DMS 273 (cell line): ENCODE data around the gene ASPG.

Source experiments
- DNase-seq: peaks from one replicate; lab custom pipeline; 2025; ENCODE audit not compliant: unreplicated experiment; lab: John Stamatoyannopoulos, UW

Gene ASPG

GRCh38 chr14:104085032-104085888 lies at the start of gene ASPG:
TSS of gene ASPG (plus strand) at chr14:104085700. CDS start at chr14:104085771, 71 bp downstream.
- no peak for DNase-seq

GRCh38 chr14:104036212-104036611 lies 49.3 kb upstream of the ASPG start:
- peak; percentile 32 for DNase-seq

GRCh38 chr14:104037074-104037473 lies 48.4 kb upstream of the ASPG start:
- no peak for DNase-seq

GRCh38 chr14:104037903-104038302 lies 47.6 kb upstream of the ASPG start:
- DNase-seq, result no peak

- DNase-seq, result no peak
Observed at GRCh38 chr14:104039214-104039613, 46.3 kb upstream of the ASPG start.

GRCh38 chr14:104040539-104040938 lies 45.0 kb upstream of the ASPG start:
- DNase-seq, result no peak

GRCh38 chr14:104041430-104042104 lies 43.9 kb upstream of the ASPG start:
- no peak for DNase-seq

GRCh38 chr14:104044016-104044415 lies 41.5 kb upstream of the ASPG start:
- DNase-seq, result no peak

- no peak for DNase-seq
Observed at GRCh38 chr14:104047761-104048160, 37.7 kb upstream of the ASPG start.

GRCh38 chr14:104048758-104049507 lies 36.6 kb upstream of the ASPG start:
- DNase-seq, result no peak

- DNase-seq, result no peak
Observed at GRCh38 chr14:104049576-104050240, 35.8 kb upstream of the ASPG start.

GRCh38 chr14:104051092-104051813 lies 34.2 kb upstream of the ASPG start:
- no peak for DNase-seq

GRCh38 chr14:104054222-104054905 lies 31.1 kb upstream of the ASPG start:
- no peak for DNase-seq

GRCh38 chr14:104062281-104062680 lies 23.2 kb upstream of the ASPG start:
- DNase-seq, result no peak

- DNase-seq, result no peak
Observed at GRCh38 chr14:104064003-104064402, 21.5 kb upstream of the ASPG start.

- no peak for DNase-seq
Observed at GRCh38 chr14:104066279-104066678, 19.2 kb upstream of the ASPG start.

- DNase-seq, result no peak
Observed at GRCh38 chr14:104066719-104067295, 18.7 kb upstream of the ASPG start.

GRCh38 chr14:104069541-104069940 lies 16.0 kb upstream of the ASPG start:
- DNase-seq, result no peak

GRCh38 chr14:104072586-104072985 lies 12.9 kb upstream of the ASPG start:
- no peak for DNase-seq

GRCh38 chr14:104073764-104074163 lies 11.7 kb upstream of the ASPG start:
- DNase-seq, result no peak
